Breast epithelium (tissue), 4 donors: Measurements from ENCODE around the gene TAS2R60. TPM values are rescaled to one million over a fixed set of nuclear protein-coding genes. Genes with fewer than 3 reads are reported as not detected.
"Not testable (repeated sequence)": the region's sequence is repeated elsewhere in the genome, so short reads cannot be mapped to it uniquely, and the experiment has no call there.

Source experiments
- DNase-seq, 2 donors: peaks; one replicate each; pipeline ENCODE4 v3.0.0-alpha.2; 2019; ENCODE audit warnings: low spot score in 2 of 2
- H3K27ac ChIP-seq, 2 donors: fragments of 200-600 bp; sonication (generic) in 1 of 2; one replicate each; pipeline ENCODE4 v1.5.1; 2016 to 2019; ENCODE audit warnings: mild to moderate bottlenecking in 1 of 2
- H3K27me3 ChIP-seq, 2 donors: fragments of 200-600 bp; sonication (generic) in 1 of 2; one replicate each; pipeline versions ENCODE4 v1.5.1 to v1.6.0; 2017 to 2019; ENCODE audit warnings: control low read depth in 1 of 2, mild to moderate bottlenecking in 1 of 2
- H3K36me3 ChIP-seq: fragments of 200-600 bp; one replicate; pipeline ENCODE4 v1.5.1; 2019
- H3K4me1 ChIP-seq, 2 donors: fragments of 200-600 bp; sonication (generic); one replicate each; pipeline ENCODE4 v1.5.1; 2016 to 2019; ENCODE audit warnings: control low read depth in 1 of 2
- H3K4me3 ChIP-seq, 3 donors: fragments of 200-600 bp; sonication (generic); 1 replicate in 2 of 3; 2 replicates in 1 of 3; pipeline ENCODE4 v1.5.1; 2016 to 2019; ENCODE audit warnings: mild to moderate bottlenecking in 3 of 3, moderate library complexity in 2 of 3
- H3K9me3 ChIP-seq, 2 donors: fragments of 200-600 bp; sonication (generic) in 1 of 2; one replicate each; pipeline ENCODE4 v1.5.1; 2016 to 2019; ENCODE audit warnings: control low read depth in 1 of 2
- POLR2A ChIP-seq: fragments of 450-650 bp; IDR thresholded peaks from one replicate; pipeline ENCODE4 v1.6.1; 2016; ENCODE audit warnings: antibody characterized with exemption, mild to moderate bottlenecking, moderate library complexity
- POLR2AphosphoS5 ChIP-seq, 3 donors: sonication (generic); formaldehyde crosslinking; IDR thresholded peaks; one replicate each; pipeline ENCODE4 v1.6.1; 2017; ENCODE audit warnings: antibody characterized with exemption in 3 of 3
- intact Hi-C: fragments of 100-400 bp; cut with DNase I; formaldehyde crosslinking; loops from one replicate; pipeline ENCODE4 v1.15.1; 2023; ENCODE audit warnings: low total_unique reads
- total RNA-seq, 3 donors: library from RNA; depleted of rRNA; stranded (reverse); fragments of >200 nt; gene quantifications; one replicate each; pipeline ENCODE4 v1.1.0, GENCODE V29; 2016
- TF ChIP-seq, protein P1 (sequence below), 3 donors: fragments of 450-650 bp; IDR thresholded peaks; one replicate each; pipeline ENCODE4 v1.5.1; 2016 to 2017; ENCODE audit warnings: antibody characterized with exemption in 3 of 3, mild to moderate bottlenecking in 3 of 3, moderate library complexity in 3 of 3

The TAS2R60 gene
- total RNA-seq, 3 donors from 2014 or later, result 1.6 TPM; not detected in 2

GRCh38 chr7:143411976-143412708 lies 31.1 kb upstream of the TAS2R60 start:
- Histone ChIP-seq H3K9me3 (no peaks in the 10 kb centered on the region), H3K36me3 (no peaks in the 10 kb centered on the region), H3K27me3 (no peaks in the 10 kb centered on the region), H3K4me1 (peaks cover 0 to 9% of the 10 kb centered on the region in 2 donors), H3K27ac (no peak overlapping the region), H3K4me3 (no peak overlapping the region)
- intact Hi-C loops, result loop anchor here (5.0 kb wide), 1 partner anchor 415 kb away; no protein-coding TSS in a partner anchor
- TF ChIP-seq POLR2A, result no peak
- DNase-seq, result no peak

- Histone ChIP-seq H3K27ac (no peak overlapping the region), H3K9me3 (no peaks in the 10 kb centered on the region), H3K4me3 (no peak overlapping the region), H3K36me3 (no peaks in the 10 kb centered on the region), H3K27me3 (no peaks in the 10 kb centered on the region), H3K4me1 (no peaks in the 10 kb centered on the region)
- TF ChIP-seq POLR2A (no peak), POLR2AphosphoS5 (IDR thresholded peaks at IDR 0.05) (no peak)
- TF ChIP-seq, protein P1, sequence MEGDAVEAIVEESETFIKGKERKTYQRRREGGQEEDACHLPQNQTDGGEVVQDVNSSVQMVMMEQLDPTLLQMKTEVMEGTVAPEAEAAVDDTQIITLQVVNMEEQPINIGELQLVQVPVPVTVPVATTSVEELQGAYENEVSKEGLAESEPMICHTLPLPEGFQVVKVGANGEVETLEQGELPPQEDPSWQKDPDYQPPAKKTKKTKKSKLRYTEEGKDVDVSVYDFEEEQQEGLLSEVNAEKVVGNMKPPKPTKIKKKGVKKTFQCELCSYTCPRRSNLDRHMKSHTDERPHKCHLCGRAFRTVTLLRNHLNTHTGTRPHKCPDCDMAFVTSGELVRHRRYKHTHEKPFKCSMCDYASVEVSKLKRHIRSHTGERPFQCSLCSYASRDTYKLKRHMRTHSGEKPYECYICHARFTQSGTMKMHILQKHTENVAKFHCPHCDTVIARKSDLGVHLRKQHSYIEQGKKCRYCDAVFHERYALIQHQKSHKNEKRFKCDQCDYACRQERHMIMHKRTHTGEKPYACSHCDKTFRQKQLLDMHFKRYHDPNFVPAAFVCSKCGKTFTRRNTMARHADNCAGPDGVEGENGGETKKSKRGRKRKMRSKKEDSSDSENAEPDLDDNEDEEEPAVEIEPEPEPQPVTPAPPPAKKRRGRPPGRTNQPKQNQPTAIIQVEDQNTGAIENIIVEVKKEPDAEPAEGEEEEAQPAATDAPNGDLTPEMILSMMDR (IDR thresholded peaks at IDR 0.05), result no peak
- intact Hi-C loops, result loop anchor here (5.0 kb wide), 1 partner anchor 416 kb away; no protein-coding TSS in a partner anchor
- no peak for DNase-seq
These were observed 30.1 kb upstream of the TAS2R60 start for GRCh38 chr7:143413123-143413522.

- H3K4me1 ChIP-seq, H3K27me3 ChIP-seq, intact Hi-C loops, H3K4me3 ChIP-seq, H3K9me3 ChIP-seq, H3K36me3 ChIP-seq, DNase-seq: not testable (repeated sequence)
- peak overlapping the region; percentile 21 to 57 for H3K27ac ChIP-seq
These were observed 28.0 kb upstream of the TAS2R60 start for GRCh38 chr7:143415209-143415608.

GRCh38 chr7:143415742-143416397 lies 27.4 kb upstream of the TAS2R60 start:
- peak overlapping the region; percentile 50 to 57 for H3K27ac ChIP-seq

DNA sequence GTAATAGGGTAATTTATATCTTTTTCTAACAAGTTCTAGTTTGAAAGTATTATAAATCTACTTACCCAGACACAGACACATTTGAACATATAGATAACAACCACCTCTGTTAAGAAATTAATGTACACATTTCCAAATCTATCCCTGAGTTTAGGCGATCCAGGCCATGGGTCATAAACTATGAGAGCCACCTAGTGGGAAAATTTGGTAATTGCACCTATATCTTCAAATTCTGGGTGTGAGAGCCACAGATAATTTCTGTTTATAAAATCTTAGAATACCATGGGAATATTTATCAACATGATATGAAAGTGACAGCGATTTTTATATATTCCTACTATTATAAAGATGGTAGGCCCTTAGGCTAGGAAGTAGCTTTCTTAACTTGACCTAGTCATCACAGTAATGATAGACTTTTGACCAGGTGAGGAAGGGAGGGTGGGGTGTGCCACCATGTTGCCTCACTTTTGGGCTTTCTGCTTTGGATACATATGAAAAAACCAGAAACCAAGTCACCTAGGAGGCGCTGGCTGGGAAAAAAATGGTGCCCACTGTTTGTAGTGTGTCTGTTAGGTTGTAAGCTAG lies 26.6 kb upstream of the TAS2R60 start:
- Histone ChIP-seq H3K27me3 (no peaks in the 10 kb centered on the region), H3K36me3 (no peaks in the 10 kb centered on the region), H3K4me3 (peak overlapping the region in 2 of 3 donors; percentile 4 to 36), H3K27ac (peak overlapping the region; percentile 50 to 57), H3K9me3 (no peaks in the 10 kb centered on the region), H3K4me1 (no peaks in the 10 kb centered on the region)
- TF ChIP-seq POLR2AphosphoS5 (IDR thresholded peaks at IDR 0.05), result no peak
- TF ChIP-seq, protein P1 (IDR thresholded peaks at IDR 0.05), result peak; percentile 72 to 88 (median 85)
- TF ChIP-seq POLR2A, result no peak
- DNase-seq, result no peak
- intact Hi-C loops, result no loop called here

More at GRCh38 chr7:143415742-143416397, 27.4 kb upstream of the TAS2R60 start:
- no peak for DNase-seq
- no peaks in the 10 kb centered on the region for H3K4me1 ChIP-seq
- TF ChIP-seq POLR2AphosphoS5 (IDR thresholded peaks at IDR 0.05) (no peak), POLR2A (no peak)
- TF ChIP-seq, protein P1 (IDR thresholded peaks at IDR 0.05), result no peak
- peak overlapping the region in 2 of 3 donors; percentile 4 to 36 for H3K4me3 ChIP-seq
- no peaks in the 10 kb centered on the region for H3K27me3 ChIP-seq
- H3K9me3 ChIP-seq, result no peaks in the 10 kb centered on the region
- no peaks in the 10 kb centered on the region for H3K36me3 ChIP-seq
- intact Hi-C loops, result no loop called here
